NCI-H1092 treated with DMSO at 0.1 percent for 48 hours (cell line): ENCODE measurements around the gene RBMX2.

Experiments
- DNase-seq: peaks from one replicate; lab custom pipeline; 2025; lab: John Stamatoyannopoulos, UW

The RBMX2 gene

GRCh38 chrX:130446974-130447373 is 45.2 kb downstream of the RBMX2 start:
- no peak for DNase-seq
